ENCODE measurements around the gene YTHDF1.

YTHDF1 gene

GRCh38 chr20:63181226-63181625 lies 34.7 kb downstream of the YTHDF1 start:
- no peak for DNase-seq (ENCODE audit: low read depth)
- no peak for TF ChIP-seq CTCF (conservative IDR thresholded peaks at IDR 0.05; ENCODE audit: low read depth, low read length)
- H3K4me3 ChIP-seq (ENCODE audit: low read length) = no peak overlapping the region

- no peak for TF ChIP-seq CTCF (conservative IDR thresholded peaks at IDR 0.05; ENCODE audit: low read depth, low read length)
- H3K4me3 ChIP-seq (ENCODE audit: low read length) = no peak overlapping the region
- DNase-seq (ENCODE audit: low read depth) = no peak
These were observed 35.3 kb downstream of the YTHDF1 start for GRCh38 chr20:63180569-63181185.

DNA sequence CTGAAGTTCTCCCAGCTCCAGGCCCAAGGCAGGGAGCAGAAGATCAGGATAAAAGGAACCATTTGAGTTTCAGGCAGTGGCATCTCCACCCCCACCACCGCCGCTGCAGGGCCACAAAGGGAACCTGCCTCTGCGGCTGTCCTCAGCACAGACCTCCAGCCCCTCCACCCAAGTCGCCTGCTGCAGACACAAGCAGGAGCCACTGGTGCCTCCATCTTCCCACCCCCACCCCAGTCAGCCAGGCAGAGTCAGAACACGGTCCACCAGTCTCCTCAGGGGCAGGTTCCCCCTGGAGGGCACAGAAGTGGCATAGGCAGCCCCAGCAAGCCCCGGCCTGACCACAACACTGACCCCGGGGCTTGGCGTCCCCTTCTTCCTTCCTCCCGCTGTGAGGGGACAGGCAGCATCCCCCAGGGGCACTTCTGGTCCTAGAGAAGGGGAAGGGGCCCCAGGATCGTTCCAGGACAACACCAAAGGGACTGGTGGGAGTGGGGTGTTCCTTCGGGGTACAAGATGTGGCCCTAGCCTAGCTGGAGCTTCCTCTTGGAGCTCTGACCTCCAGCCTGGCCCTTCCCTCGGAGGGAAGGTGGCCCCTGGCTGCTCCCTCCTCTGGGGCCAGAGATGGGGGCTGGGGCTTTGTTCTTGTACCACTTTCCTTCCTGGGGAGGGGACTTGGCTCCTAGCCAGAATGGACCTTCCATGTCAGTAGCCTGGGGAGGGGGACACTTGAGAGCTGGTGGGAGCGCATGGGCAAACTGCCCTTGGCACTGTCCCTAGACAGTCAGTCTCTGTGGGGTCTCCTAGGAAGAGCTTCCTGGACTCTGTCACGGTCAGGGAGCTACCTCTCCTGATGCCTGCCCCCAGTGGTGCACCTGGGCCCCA lies 36.0 kb downstream of the YTHDF1 start:
- DNase-seq (ENCODE audit: low read depth) = no peak

DNA sequence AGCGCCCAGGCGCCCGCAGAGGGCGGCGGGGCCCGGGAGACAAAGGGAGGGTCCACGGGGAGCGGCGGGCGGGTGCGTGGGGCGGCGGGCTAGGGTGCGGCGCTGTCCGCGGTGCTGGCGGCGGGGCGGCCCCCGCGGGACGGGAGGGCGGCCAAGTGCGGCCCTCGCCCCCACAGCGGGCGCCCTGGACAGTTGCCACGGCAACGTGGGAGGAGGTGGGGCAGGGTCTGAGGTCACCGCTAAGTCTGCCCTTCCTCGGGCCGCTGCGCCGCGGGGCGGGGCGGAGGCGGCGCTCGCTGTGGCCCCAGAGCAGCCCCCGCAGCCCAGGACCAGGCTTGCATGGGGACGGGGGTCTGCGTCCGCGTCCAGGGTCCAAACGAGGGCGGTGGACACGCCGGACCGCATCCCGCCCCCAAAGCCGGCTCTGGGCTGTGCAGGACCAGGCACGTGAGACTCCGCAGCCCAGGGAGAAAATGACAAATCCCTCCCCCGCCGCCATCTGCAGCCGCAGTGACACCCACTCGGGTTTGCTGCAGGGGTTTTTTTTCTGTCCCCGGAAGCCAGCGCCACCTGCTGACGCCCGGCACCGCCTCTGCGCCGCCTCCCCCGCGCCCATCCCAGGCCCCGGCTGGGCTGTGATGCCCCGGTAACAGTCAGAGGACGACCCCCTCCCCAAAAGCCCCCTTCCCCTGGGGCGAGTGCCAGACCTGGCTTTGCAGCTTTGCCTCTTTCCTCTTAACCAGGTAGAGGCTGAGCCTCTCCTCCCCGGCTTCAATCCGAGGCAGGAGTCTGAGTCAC lies 36.8 kb downstream of the YTHDF1 start:
- peak; percentile 60 for TF ChIP-seq CTCF (conservative IDR thresholded peaks at IDR 0.05; ENCODE audit: low read depth, low read length)
- no peak for DNase-seq (ENCODE audit: low read depth)
- no peak overlapping the region for H3K4me3 ChIP-seq (ENCODE audit: low read length)

More for the DNA sequence above, 36.0 kb downstream of the YTHDF1 start:
- TF ChIP-seq CTCF (conservative IDR thresholded peaks at IDR 0.05; ENCODE audit: low read depth, low read length) = no peak
- no peak overlapping the region for H3K4me3 ChIP-seq (ENCODE audit: low read length)

DNA sequence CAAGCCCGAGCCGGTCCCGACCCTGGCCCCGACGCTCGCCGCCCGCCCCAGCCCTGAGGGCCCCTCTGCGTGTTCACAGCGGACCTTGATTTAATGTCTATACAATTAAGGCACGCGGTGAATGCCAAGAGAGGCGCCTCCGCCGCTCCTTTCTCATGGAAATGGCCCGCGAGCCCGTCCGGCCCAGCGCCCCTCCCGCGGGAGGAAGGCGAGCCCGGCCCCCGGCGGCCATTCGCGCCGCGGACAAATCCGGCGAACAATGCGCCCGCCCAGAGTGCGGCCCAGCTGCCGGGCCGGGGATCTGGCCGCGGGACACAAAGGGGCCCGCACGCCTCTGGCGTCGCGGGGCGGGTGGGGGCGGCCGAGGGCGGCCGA lies 37.5 kb downstream of the YTHDF1 start:
- TF ChIP-seq CTCF (conservative IDR thresholded peaks at IDR 0.05; ENCODE audit: low read depth, low read length) = no peak
- H3K4me3 ChIP-seq (ENCODE audit: low read length) = no peak overlapping the region

GRCh38 chr20:63177785-63178445 lies 38.0 kb downstream of the YTHDF1 start:
- DNase-seq (ENCODE audit: low read depth) = no peak
- no peak overlapping the region for H3K4me3 ChIP-seq (ENCODE audit: low read length)
- TF ChIP-seq CTCF (conservative IDR thresholded peaks at IDR 0.05; ENCODE audit: low read depth, low read length) = no peak

More for the DNA sequence above, 37.5 kb downstream of the YTHDF1 start:
- DNase-seq (ENCODE audit: low read depth) = no peak
